Measurements from ENCODE around the gene CPNE9. TPM values are rescaled to one million over a fixed set of nuclear protein-coding genes. Genes with fewer than 3 reads are reported as not detected.

Gene CPNE9
- total RNA-seq, 1 donor from 2014 or later: 0.20 TPM

DNA sequence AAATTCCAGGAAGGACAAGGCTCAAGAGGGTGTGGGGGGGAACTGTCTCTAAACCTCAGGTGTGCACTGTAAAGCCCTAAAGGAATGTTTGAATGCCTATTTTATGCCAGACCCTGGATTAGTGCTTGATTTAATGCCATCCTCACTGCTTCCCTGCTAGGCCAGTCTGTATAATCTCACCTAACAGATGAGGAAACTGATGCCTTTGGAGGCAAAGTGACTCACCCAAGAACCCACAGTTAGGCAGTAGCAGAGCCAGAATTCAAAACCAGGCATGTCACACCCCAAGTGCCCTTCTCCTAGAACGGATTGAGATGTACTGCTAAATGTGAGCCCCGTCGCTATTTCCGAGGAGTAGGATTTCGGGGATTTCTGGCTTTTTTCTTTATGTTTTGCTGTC is 58.3 kb downstream of the CPNE9 start:
- H3K27ac Mint-ChIP-seq (ENCODE audit: unreplicated experiment): no peak overlapping the region

DNA sequence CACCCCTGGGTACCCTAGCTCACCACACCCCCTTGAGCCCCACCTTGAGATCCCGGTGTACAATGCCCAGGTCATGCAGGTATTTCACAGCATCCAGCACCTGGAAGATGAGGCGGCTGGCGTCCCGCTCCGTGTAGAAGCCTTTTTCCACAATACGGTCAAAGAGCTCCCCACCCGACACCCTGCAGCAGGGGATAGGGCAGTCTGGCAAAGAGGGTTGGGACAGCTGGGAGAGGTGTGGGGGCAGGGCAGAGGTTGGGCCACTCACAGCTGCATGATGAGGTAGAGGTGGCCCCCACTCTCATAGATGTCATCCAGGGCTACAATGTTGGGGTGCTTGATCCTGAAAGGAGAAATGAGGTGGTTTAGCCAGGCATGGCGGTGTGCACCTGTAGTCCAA is 59.2 kb downstream of the CPNE9 start:
- FAIRE-seq (no peak), DNase-seq (ENCODE audit: low read depth) (no peak)
- Histone ChIP-seq H3K4me2 (ENCODE audit: low read length) (no peak overlapping the region), H3K79me2 (ENCODE audit: insufficient read depth, low read length) (no peaks in the 10 kb centered on the region), H3K27ac (ENCODE audit: low read depth, low read length) (no peak overlapping the region), H4K20me1 (ENCODE audit: insufficient read depth, low read length) (peaks cover 4% of the 10 kb centered on the region), H3K4me1 (ENCODE audit: insufficient read depth, low read length) (no peaks in the 10 kb centered on the region), H3K36me3 (ENCODE audit: insufficient read depth, low read length) (no peaks in the 10 kb centered on the region), H3K9me3 (ENCODE audit: insufficient read depth, low read depth, low read length) (no peaks in the 10 kb centered on the region), H3K4me3 (ENCODE audit: insufficient read depth, low read depth, low read length) (no peak overlapping the region), H3K27me3 (ENCODE audit: insufficient read depth, low read length) (no peaks in the 10 kb centered on the region), H3K9ac (ENCODE audit: low read length) (no peak overlapping the region), H2AFZ (ENCODE audit: low read depth, low read length) (no peak overlapping the region)
- Mint-ChIP-seq H3K4me3 (ENCODE audit: unreplicated experiment) (no peak overlapping the region), H3K27me3 (ENCODE audit: low read depth, unreplicated experiment) (no peaks in the 10 kb centered on the region), H3K27ac (ENCODE audit: unreplicated experiment) (no peak overlapping the region), H3K4me1 (ENCODE audit: low read depth, unreplicated experiment) (no peaks in the 10 kb centered on the region), H3K9me3 (ENCODE audit: unreplicated experiment) (no peaks in the 10 kb centered on the region), H3K36me3 (ENCODE audit: low read depth, unreplicated experiment) (peaks cover 31% of the 10 kb centered on the region)
- TF ChIP-seq EZH2 (IDR thresholded peaks at IDR 0.05; ENCODE audit: insufficient read depth, low read length): no peak
- TF ChIP-seq, protein P1, sequence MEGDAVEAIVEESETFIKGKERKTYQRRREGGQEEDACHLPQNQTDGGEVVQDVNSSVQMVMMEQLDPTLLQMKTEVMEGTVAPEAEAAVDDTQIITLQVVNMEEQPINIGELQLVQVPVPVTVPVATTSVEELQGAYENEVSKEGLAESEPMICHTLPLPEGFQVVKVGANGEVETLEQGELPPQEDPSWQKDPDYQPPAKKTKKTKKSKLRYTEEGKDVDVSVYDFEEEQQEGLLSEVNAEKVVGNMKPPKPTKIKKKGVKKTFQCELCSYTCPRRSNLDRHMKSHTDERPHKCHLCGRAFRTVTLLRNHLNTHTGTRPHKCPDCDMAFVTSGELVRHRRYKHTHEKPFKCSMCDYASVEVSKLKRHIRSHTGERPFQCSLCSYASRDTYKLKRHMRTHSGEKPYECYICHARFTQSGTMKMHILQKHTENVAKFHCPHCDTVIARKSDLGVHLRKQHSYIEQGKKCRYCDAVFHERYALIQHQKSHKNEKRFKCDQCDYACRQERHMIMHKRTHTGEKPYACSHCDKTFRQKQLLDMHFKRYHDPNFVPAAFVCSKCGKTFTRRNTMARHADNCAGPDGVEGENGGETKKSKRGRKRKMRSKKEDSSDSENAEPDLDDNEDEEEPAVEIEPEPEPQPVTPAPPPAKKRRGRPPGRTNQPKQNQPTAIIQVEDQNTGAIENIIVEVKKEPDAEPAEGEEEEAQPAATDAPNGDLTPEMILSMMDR (IDR thresholded peaks at IDR 0.05; ENCODE audit: insufficient read depth, low read depth, low read length): no peak

More for the DNA sequence above, 58.3 kb downstream of the CPNE9 start:
- H3K27me3 ChIP-seq (ENCODE audit: insufficient read depth, low read length): no peaks in the 10 kb centered on the region
- H3K4me2 ChIP-seq (ENCODE audit: low read length): no peak overlapping the region
- no peaks in the 10 kb centered on the region for H3K9me3 Mint-ChIP-seq (ENCODE audit: unreplicated experiment)
- H2AFZ ChIP-seq (ENCODE audit: low read depth, low read length): no peak overlapping the region
- peaks cover 2% of the 10 kb centered on the region for H3K36me3 ChIP-seq (ENCODE audit: insufficient read depth, low read length)
- no peak overlapping the region for H3K4me3 ChIP-seq (ENCODE audit: insufficient read depth, low read depth, low read length)
- H3K27ac ChIP-seq (ENCODE audit: low read depth, low read length): no peak overlapping the region
- H3K9me3 ChIP-seq (ENCODE audit: insufficient read depth, low read depth, low read length): no peaks in the 10 kb centered on the region
- H3K27me3 Mint-ChIP-seq (ENCODE audit: low read depth, unreplicated experiment): no peaks in the 10 kb centered on the region
- no peaks in the 10 kb centered on the region for H3K79me2 ChIP-seq (ENCODE audit: insufficient read depth, low read length)
- no peaks in the 10 kb centered on the region for H3K4me1 Mint-ChIP-seq (ENCODE audit: low read depth, unreplicated experiment)
- H3K4me1 ChIP-seq (ENCODE audit: insufficient read depth, low read length): no peaks in the 10 kb centered on the region
- FAIRE-seq (no peak), DNase-seq (ENCODE audit: low read depth) (no peak)
- H3K36me3 Mint-ChIP-seq (ENCODE audit: low read depth, unreplicated experiment): peaks cover 31% of the 10 kb centered on the region
- H3K9ac ChIP-seq (ENCODE audit: low read length): no peak overlapping the region
- peaks cover 2% of the 10 kb centered on the region for H4K20me1 ChIP-seq (ENCODE audit: insufficient read depth, low read length)
- TF ChIP-seq, protein P1 (IDR thresholded peaks at IDR 0.05; ENCODE audit: insufficient read depth, low read depth, low read length): no peak
- no peak for TF ChIP-seq EZH2 (IDR thresholded peaks at IDR 0.05; ENCODE audit: insufficient read depth, low read length)
- no peak overlapping the region for H3K4me3 Mint-ChIP-seq (ENCODE audit: unreplicated experiment)

DNA sequence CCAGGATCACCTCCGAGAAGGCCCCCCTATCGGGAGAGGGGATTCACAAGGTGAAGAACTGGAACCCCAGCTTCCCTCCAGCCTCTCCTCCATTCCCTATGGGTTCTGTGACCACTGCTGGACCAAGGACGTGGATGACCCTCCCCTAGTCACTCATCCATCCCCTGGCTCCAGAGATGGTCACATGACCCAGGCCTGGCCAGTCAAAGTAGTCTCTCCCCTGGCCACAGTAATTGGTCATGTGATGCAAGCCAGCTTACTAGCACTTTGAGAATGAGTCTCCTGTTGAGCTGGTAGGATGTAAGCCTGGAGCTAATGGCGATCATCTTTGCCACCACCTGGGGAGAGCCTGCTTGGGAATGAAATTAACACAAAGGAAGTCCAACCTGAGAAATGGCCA is 62.2 kb downstream of the CPNE9 start:
- H2AFZ ChIP-seq (ENCODE audit: low read depth, low read length): no peak overlapping the region
- peaks cover 7% of the 10 kb centered on the region for H3K4me1 ChIP-seq (ENCODE audit: insufficient read depth, low read length)
- peaks cover 15% of the 10 kb centered on the region for H3K36me3 Mint-ChIP-seq (ENCODE audit: low read depth, unreplicated experiment)
- H3K4me1 Mint-ChIP-seq (ENCODE audit: low read depth, unreplicated experiment): peaks cover 6% of the 10 kb centered on the region
- TF ChIP-seq, protein P1 (IDR thresholded peaks at IDR 0.05; ENCODE audit: insufficient read depth, low read depth, low read length): no peak
- TF ChIP-seq EZH2 (IDR thresholded peaks at IDR 0.05; ENCODE audit: insufficient read depth, low read length): no peak
- no peaks in the 10 kb centered on the region for H3K9me3 Mint-ChIP-seq (ENCODE audit: unreplicated experiment)
- H3K27ac ChIP-seq (ENCODE audit: low read depth, low read length): no peak overlapping the region
- no peak overlapping the region for H3K27ac Mint-ChIP-seq (ENCODE audit: unreplicated experiment)
- no peak for FAIRE-seq
- no peak overlapping the region for H3K4me3 ChIP-seq (ENCODE audit: insufficient read depth, low read depth, low read length)
- no peaks in the 10 kb centered on the region for H3K36me3 ChIP-seq (ENCODE audit: insufficient read depth, low read length)
- H3K79me2 ChIP-seq (ENCODE audit: insufficient read depth, low read length): peaks cover 6% of the 10 kb centered on the region
- H3K27me3 Mint-ChIP-seq (ENCODE audit: low read depth, unreplicated experiment): peaks cover 7% of the 10 kb centered on the region
- DNase-seq (ENCODE audit: low read depth): no peak
- H3K9me3 ChIP-seq (ENCODE audit: insufficient read depth, low read depth, low read length): no peaks in the 10 kb centered on the region
- H3K9ac ChIP-seq (ENCODE audit: low read length): no peak overlapping the region
- H4K20me1 ChIP-seq (ENCODE audit: insufficient read depth, low read length): peaks cover 11% of the 10 kb centered on the region
- no peak overlapping the region for H3K4me3 Mint-ChIP-seq (ENCODE audit: unreplicated experiment)
- no peaks in the 10 kb centered on the region for H3K27me3 ChIP-seq (ENCODE audit: insufficient read depth, low read length)
- H3K4me2 ChIP-seq (ENCODE audit: low read length): no peak overlapping the region
